ENCODE results near the gene MYL6. TPM values are rescaled to one million over a fixed set of nuclear protein-coding genes. Genes with fewer than 3 reads are reported as not detected.

Gene MYL6
- polyA plus RNA-seq, 10 donors = 1,255 to 1,671 (median 1,389) TPM

- no peak for DNase-seq
Measured at GRCh38 chr12:56127485-56127887, 30.7 kb upstream of the MYL6 start.

- peak; percentile 99 to 100 (median 100) for DNase-seq
Measured at GRCh38 chr12:56127888-56128669, 30.1 kb upstream of the MYL6 start, which contains the start of gene ESYT1. TSS of gene ESYT1 (plus strand) at chr12:56128267. CDS start at chr12:56128320, 53 bp downstream.

GRCh38 chr12:56128670-56129205 lies 29.4 kb upstream of the MYL6 start:
- peak in 1 of 3 donors; percentile 32 for DNase-seq

- peak in 1 of 3 donors; percentile 69 for DNase-seq
Measured at GRCh38 chr12:56129206-56129941, 28.8 kb upstream of the MYL6 start.

GRCh38 chr12:56129942-56130495 lies 28.1 kb upstream of the MYL6 start:
- DNase-seq = no peak

- DNase-seq = no peak
Measured at GRCh38 chr12:56130876-56131275, 27.3 kb upstream of the MYL6 start.

- no peak for DNase-seq
Measured at GRCh38 chr12:56134897-56135296, 23.3 kb upstream of the MYL6 start.

- DNase-seq = no peak
Measured at GRCh38 chr12:56137853-56138571, 20.1 kb upstream of the MYL6 start.

GRCh38 chr12:56141946-56142784 lies 16.0 kb upstream of the MYL6 start:
- DNase-seq = no peak

GRCh38 chr12:56143217-56143616 lies 14.9 kb upstream of the MYL6 start:
- DNase-seq = no peak

- DNase-seq = no peak
Measured at GRCh38 chr12:56143870-56144269, 14.3 kb upstream of the MYL6 start.

GRCh38 chr12:56145217-56145616 lies 12.9 kb upstream of the MYL6 start:
- no peak for DNase-seq

GRCh38 chr12:56146492-56147460 lies 11.4 kb upstream of the MYL6 start:
- no peak for DNase-seq

- no peak for DNase-seq
Measured at GRCh38 chr12:56150563-56150962, 7.6 kb upstream of the MYL6 start.

GRCh38 chr12:56151672-56152131 lies 6.5 kb upstream of the MYL6 start:
- peak in 1 of 3 donors; percentile 69 for DNase-seq

GRCh38 chr12:56152132-56152755 lies 5.9 kb upstream of the MYL6 start, which contains the start of gene MYL6B:
TSS of gene MYL6B (plus strand) at chr12:56152587. CDS start at chr12:56153919, 1,332 bp downstream.
- DNase-seq = peak; percentile 92 to 97 (median 96)

GRCh38 chr12:56152756-56153677 lies 5.1 kb upstream of the MYL6 start:
- DNase-seq = no peak

GRCh38 chr12:56153678-56154065 lies 4.5 kb upstream of the MYL6 start:
- DNase-seq = no peak

Data from muscle of back (tissue), 11 donors.